DOHH2 (cell line): Measurements from ENCODE around the gene FAM98B.

Source experiments
- H3F3A ChIP-seq: fragments of 200-600 bp; sonication (generic), shearing (Covaris generic); 2 replicates; pipeline ENCODE4 v1.6.0; 2016; ENCODE audit warnings: antibody characterized with exemption, mild to moderate bottlenecking; ENCODE audit not compliant: control insufficient read depth, insufficient read depth
- H3K27ac ChIP-seq: fragments of 200-600 bp; sonication (generic); 2 replicates; pipeline ENCODE4 v1.5.1; 2014; ENCODE audit warnings: low read depth, mild to moderate bottlenecking, low read length, moderate library complexity
- H3K27me3 ChIP-seq: fragments of 200-600 bp; sonication (generic); 2 replicates; pipeline ENCODE4 v1.6.1; 2014; ENCODE audit warnings: mild to moderate bottlenecking, low read length, mixed read lengths; ENCODE audit not compliant: control insufficient read depth
- H3K36me3 ChIP-seq: fragments of 200-600 bp; sonication (generic); 2 replicates; pipeline ENCODE4 v1.6.1; 2014; ENCODE audit warnings: mild to moderate bottlenecking, low read length, moderate library complexity, mixed read lengths; ENCODE audit not compliant: control insufficient read depth
- H3K4me1 ChIP-seq: fragments of 200-600 bp; sonication (generic); 2 replicates; pipeline ENCODE4 v1.6.1; 2014; ENCODE audit warnings: mild to moderate bottlenecking, low read length, mixed read lengths; ENCODE audit not compliant: control insufficient read depth
- H3K4me2 ChIP-seq: fragments of 200-600 bp; sonication (generic); 2 replicates; pipeline ENCODE4 v1.6.0; 2014; ENCODE audit warnings: mild to moderate bottlenecking, low read length, moderate library complexity
- H3K4me3 ChIP-seq: fragments of 200-600 bp; sonication (generic); 2 replicates; pipeline ENCODE4 v1.5.1; 2014; ENCODE audit warnings: mild to moderate bottlenecking, low read length, mixed read lengths
- H3K79me2 ChIP-seq: fragments of 200-600 bp; sonication (generic); 2 replicates; pipeline ENCODE4 v1.6.1; 2014; ENCODE audit warnings: mild to moderate bottlenecking, low read length, mixed read lengths; ENCODE audit not compliant: control insufficient read depth
- H3K9me2 ChIP-seq: fragments of 200-600 bp; sonication (generic); replicated peaks from 2 replicates; pipeline ENCODE4 v1.6.1; 2014; ENCODE audit warnings: mild to moderate bottlenecking, low read length, mixed read lengths; ENCODE audit not compliant: control insufficient read depth
- H3K9me3 ChIP-seq: fragments of 200-600 bp; sonication (generic); 2 replicates; pipeline ENCODE4 v1.6.1; 2014; ENCODE audit warnings: antibody characterized with exemption, low read length, mixed read lengths; ENCODE audit not compliant: control insufficient read depth, insufficient read depth
- H4K20me1 ChIP-seq: fragments of 200-600 bp; sonication (generic); 2 replicates; pipeline ENCODE4 v1.6.0; 2014; ENCODE audit warnings: low read depth, mild to moderate bottlenecking, antibody characterized with exemption, low read length, moderate library complexity; ENCODE audit not compliant: control insufficient read depth, insufficient read depth
- CTCF ChIP-seq: fragments of 200-600 bp; sonication (generic); IDR thresholded peaks from one replicate; pipeline ENCODE4 v1.5.1; 2014; ENCODE audit warnings: antibody characterized with exemption, mild to moderate bottlenecking, low read depth, low read length; ENCODE audit not compliant: poor library complexity, severe bottlenecking
- EZH2phosphoT487 ChIP-seq: fragments of 200-600 bp; sonication (generic); IDR thresholded peaks from 2 replicates; pipeline ENCODE4 v1.6.1; 2017; ENCODE audit warnings: borderline replicate concordance, mild to moderate bottlenecking, antibody characterized with exemption, low read length, moderate library complexity, mixed read lengths

FAM98B gene

GRCh38 chr15:38524156-38524555 is 70.2 kb downstream of the FAM98B start:
- Histone ChIP-seq H4K20me1 (no peaks in the 10 kb centered on the region), H3K9me3 (no peaks in the 10 kb centered on the region), H3K4me2 (no peak overlapping the region), H3K27me3 (no peaks in the 10 kb centered on the region), H3K4me1 (no peaks in the 10 kb centered on the region), H3K4me3 (no peak overlapping the region), H3K79me2 (no peaks in the 10 kb centered on the region), H3F3A (no peaks in the 10 kb centered on the region), H3K36me3 (no peaks in the 10 kb centered on the region), H3K27ac (no peak overlapping the region), H3K9me2 (no peaks in the 10 kb centered on the region)
- TF ChIP-seq CTCF (no peak), EZH2phosphoT487 (no peak)

GRCh38 chr15:38525489-38525888 is 71.6 kb downstream of the FAM98B start:
- TF ChIP-seq EZH2phosphoT487 (no peak), CTCF (no peak)

GRCh38 chr15:38526158-38526557 is 72.2 kb downstream of the FAM98B start:
- Histone ChIP-seq H3K4me3 (no peak overlapping the region), H3K36me3 (no peaks in the 10 kb centered on the region), H3K9me2 (no peaks in the 10 kb centered on the region), H3F3A (no peaks in the 10 kb centered on the region), H3K9me3 (no peaks in the 10 kb centered on the region), H3K4me2 (no peak overlapping the region), H3K27me3 (no peaks in the 10 kb centered on the region), H3K27ac (no peak overlapping the region), H4K20me1 (no peaks in the 10 kb centered on the region), H3K79me2 (no peaks in the 10 kb centered on the region), H3K4me1 (no peaks in the 10 kb centered on the region)
- TF ChIP-seq CTCF: no peak

More at GRCh38 chr15:38525489-38525888, 71.6 kb downstream of the FAM98B start:
- Histone ChIP-seq H3K9me3 (no peaks in the 10 kb centered on the region), H3K36me3 (no peaks in the 10 kb centered on the region), H4K20me1 (no peaks in the 10 kb centered on the region), H3K4me1 (no peaks in the 10 kb centered on the region), H3K4me3 (no peak overlapping the region), H3K4me2 (no peak overlapping the region), H3K27me3 (no peaks in the 10 kb centered on the region), H3K9me2 (no peaks in the 10 kb centered on the region), H3K27ac (no peak overlapping the region), H3K79me2 (no peaks in the 10 kb centered on the region), H3F3A (no peaks in the 10 kb centered on the region)

- TF ChIP-seq EZH2phosphoT487 (no peak), CTCF (no peak)
- H3F3A ChIP-seq: no peaks in the 10 kb centered on the region
- no peak overlapping the region for H3K4me2 ChIP-seq
- no peaks in the 10 kb centered on the region for H4K20me1 ChIP-seq
- no peaks in the 10 kb centered on the region for H3K27me3 ChIP-seq
- H3K79me2 ChIP-seq: no peaks in the 10 kb centered on the region
- H3K9me2 ChIP-seq: no peaks in the 10 kb centered on the region
- no peak overlapping the region for H3K4me3 ChIP-seq
- H3K36me3 ChIP-seq: no peaks in the 10 kb centered on the region
- H3K9me3 ChIP-seq: no peaks in the 10 kb centered on the region
- no peaks in the 10 kb centered on the region for H3K4me1 ChIP-seq
- no peak overlapping the region for H3K27ac ChIP-seq
These were observed 74.4 kb downstream of the FAM98B start for GRCh38 chr15:38528294-38528693.
